HL-60 (cell line): Measurements from ENCODE around the gene PRIMA1.

Source experiments
- DNase-seq, 2 experiments: peaks; one replicate each; pipeline ENCODE4 v3.0.0-alpha.2; 2010 to 2020; ENCODE audit warnings: low read depth in 1 of 2, low spot score in 1 of 2
- H3K27ac ChIP-seq: fragments of 250-450 bp; sonication (Bioruptor Pico); replicated peaks from 2 replicates; pipeline ENCODE4 v1.5.1; 2020; ENCODE audit warnings: mild to moderate bottlenecking, moderate library complexity
- H3K27me3 ChIP-seq: fragments of 250-450 bp; sonication (Bioruptor Pico); 2 replicates; pipeline ENCODE4 v1.5.1; 2021; ENCODE audit warnings: mild to moderate bottlenecking, moderate library complexity; ENCODE audit not compliant: insufficient read depth, poor library complexity, severe bottlenecking
- H3K4me3 ChIP-seq: replicated peaks from 2 replicates; pipeline ENCODE4 v1.5.1; 2011; ENCODE audit warnings: mild to moderate bottlenecking, control low read depth, low read length; ENCODE audit not compliant: insufficient read depth
- CTCF ChIP-seq: IDR thresholded peaks from one replicate; pipeline ENCODE4 v1.5.1; 2011; ENCODE audit warnings: low read length, control low read depth, inconsistent platforms; ENCODE audit not compliant: insufficient read depth
- GABPA ChIP-seq: IDR thresholded peaks from 2 replicates; pipeline ENCODE4 v1.6.1; 2012; ENCODE audit warnings: low read depth
- POLR2AphosphoS5 ChIP-seq: IDR thresholded peaks from 2 replicates; pipeline ENCODE4 v1.6.1; 2012; ENCODE audit warnings: low read depth
- REST ChIP-seq: IDR thresholded peaks from 2 replicates; pipeline ENCODE4 v1.6.1; 2012; ENCODE audit warnings: low read depth; ENCODE audit not compliant: insufficient replicate concordance
- SPI1 ChIP-seq: IDR thresholded peaks from 2 replicates; pipeline ENCODE4 v1.6.1; 2012; ENCODE audit warnings: low read depth, mild to moderate bottlenecking, borderline replicate concordance

Gene PRIMA1

GRCh38 chr14:93765155-93765554, 23.1 kb downstream of the PRIMA1 start:
- H3K4me3 ChIP-seq: no peak overlapping the region
- no peak overlapping the region for H3K27ac ChIP-seq
- DNase-seq: no peak
- TF ChIP-seq CTCF (no peak), REST (no peak), SPI1 (no peak), GABPA (no peak), POLR2AphosphoS5 (no peak)
- H3K27me3 ChIP-seq: peaks cover 2% of the 10 kb centered on the region

- Histone ChIP-seq H3K4me3 (no peak overlapping the region), H3K27me3 (peaks cover 2% of the 10 kb centered on the region), H3K27ac (no peak overlapping the region)
- DNase-seq: no peak
- TF ChIP-seq GABPA (no peak), REST (no peak), CTCF (no peak), POLR2AphosphoS5 (no peak), SPI1 (no peak)
Measured at GRCh38 chr14:93764211-93764659, 24.1 kb downstream of the PRIMA1 start.

GRCh38 chr14:93759719-93760307, 28.5 kb downstream of the PRIMA1 start:
- TF ChIP-seq REST: no peak
- no peak for TF ChIP-seq POLR2AphosphoS5
- TF ChIP-seq SPI1: no peak
- H3K27me3 ChIP-seq: no peaks in the 10 kb centered on the region
- no peak for DNase-seq
- no peak overlapping the region for H3K4me3 ChIP-seq
- no peak overlapping the region for H3K27ac ChIP-seq
